GM18870 (cell line): Measurements from ENCODE around the gene USP34.
"Not testable (repeated sequence)": the region's sequence is repeated elsewhere in the genome, so short reads cannot be mapped to it uniquely, and the experiment has no call there.

Experiments used
- ATAC-seq: cut with Tn5 transposase; IDR thresholded peaks from one replicate; pipeline ENCODE4 v1.9.1; 2021; ENCODE audit warnings: moderate library complexity; ENCODE audit not compliant: unreplicated experiment

Gene USP34

GRCh38 chr2:61431345-61431744 lies 39.5 kb downstream of the USP34 start:
- no peak for ATAC-seq

DNA sequence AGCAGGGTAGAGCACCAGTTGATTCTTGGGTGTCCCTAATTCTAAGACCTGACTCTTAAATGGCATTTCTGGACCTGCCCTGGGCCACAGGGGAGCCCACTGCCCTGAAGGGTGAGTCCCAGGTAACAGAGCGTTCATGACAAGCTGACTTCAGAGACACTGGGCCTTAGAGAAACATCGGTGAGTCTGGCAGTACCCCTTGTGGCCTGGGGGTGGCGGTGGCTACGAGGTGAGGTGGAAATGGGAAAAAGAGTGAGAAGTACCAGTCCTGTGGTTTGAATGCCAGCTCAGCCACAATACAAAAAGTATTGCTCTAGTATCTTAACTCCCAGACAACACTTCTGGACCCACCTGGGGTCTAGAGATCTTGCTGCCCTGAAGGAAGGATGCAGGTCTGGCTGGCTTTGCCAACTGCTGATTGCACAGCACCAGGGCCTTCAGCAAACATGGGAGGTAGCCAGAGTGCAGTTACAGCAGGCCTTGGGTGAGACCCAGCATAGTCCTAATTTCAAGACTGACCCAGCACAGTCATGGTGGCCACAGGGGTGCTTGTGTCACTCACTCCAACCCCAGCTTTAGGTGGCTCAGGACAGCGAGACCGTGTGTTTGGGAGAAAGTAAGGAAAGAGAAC lies 44.5 kb downstream of the USP34 start:
- peak; percentile 69 for ATAC-seq

DNA sequence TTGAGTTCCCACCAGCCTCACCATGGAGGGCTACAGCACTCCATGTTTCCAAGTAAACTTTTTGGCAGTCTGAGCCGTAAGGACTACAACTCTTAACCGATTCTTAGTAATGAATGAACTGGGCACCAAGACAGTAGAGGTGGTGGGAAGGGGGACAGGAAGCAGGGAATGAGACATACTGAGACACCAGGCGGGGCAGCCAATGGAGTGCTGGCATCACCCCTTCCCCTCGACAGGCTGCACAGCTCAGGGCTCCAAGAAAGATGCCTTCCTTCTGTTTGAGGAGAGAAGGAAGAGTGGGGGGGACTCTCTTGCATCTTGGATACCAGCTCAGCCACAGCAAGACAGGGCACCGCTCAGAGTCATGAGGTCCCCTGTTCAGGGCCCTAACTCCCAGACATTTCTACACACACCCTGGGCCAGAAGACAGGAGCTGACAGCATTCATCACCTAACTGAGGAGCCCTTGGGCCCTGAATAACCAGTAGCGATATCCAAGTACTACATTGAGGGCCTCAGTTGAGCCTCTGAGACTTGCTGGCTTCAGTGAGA lies 45.2 kb downstream of the USP34 start:
- ATAC-seq = no peak

GRCh38 chr2:61423714-61424113 lies 47.2 kb downstream of the USP34 start:
- ATAC-seq = no peak

DNA sequence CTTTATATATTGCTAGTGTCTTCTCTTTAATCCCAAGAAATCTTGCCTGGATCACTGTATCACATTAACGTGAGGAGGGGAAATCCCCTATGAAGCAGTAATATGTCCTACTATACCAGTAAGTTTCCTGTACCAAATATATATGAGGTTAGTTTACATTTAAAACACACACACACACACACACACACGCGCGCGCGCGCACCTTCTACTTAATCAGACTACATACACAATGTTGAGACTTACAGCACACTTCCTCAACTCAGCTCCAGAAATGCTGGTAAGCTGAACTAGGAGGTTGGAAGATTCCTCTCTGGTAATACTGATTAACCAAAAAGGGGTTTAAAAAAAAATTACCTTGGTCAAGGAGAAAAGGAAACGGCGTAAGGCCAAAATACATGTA lies 49.3 kb downstream of the USP34 start:
- no peak for ATAC-seq

DNA sequence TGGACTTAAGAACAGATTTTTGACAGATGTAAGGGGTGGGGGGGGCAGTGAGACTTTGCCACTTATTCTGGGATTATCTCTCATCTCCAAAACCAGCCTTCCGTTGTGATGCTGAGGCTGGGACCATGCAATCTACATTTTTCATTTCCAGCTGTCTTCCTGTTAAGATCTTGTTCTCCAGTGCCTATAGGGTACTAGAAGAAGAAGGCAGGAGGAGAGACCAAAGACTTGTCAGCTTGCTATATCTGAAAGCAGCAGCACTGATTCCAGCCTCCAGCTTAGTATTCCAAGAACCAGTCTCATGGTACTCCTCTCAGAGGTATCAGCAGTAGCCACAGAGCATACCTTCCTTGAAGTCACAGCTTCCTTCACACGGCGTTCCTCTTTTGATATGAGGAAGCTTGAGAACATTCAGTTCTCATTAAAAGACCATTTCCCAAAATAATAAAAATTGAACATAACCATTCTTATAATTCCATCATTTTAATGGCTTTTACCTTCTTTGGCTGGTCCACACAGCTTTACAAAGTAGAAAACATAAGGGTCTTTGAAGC lies 49.8 kb downstream of the USP34 start:
- no peak for ATAC-seq

DNA sequence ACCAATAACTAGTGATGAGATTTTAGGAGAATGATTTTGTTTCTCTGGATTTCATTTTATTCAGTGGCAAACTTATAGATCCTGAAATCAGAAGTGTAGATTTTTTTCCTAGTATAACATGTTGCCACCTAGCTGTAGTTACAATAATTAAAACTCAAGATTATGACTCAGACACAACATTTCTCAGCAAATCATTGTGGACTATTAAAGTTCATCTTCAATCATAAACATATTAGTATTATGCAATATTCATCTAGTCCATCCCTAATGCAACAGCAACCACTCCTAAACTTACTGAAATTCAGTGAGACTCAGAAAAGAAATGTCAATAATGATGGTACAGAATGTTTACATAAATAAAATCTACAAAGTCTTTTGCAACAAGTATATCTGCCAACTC lies 51.3 kb downstream of the USP34 start:
- no peak for ATAC-seq

- no peak for ATAC-seq
Observed at GRCh38 chr2:61419129-61419528, 51.8 kb downstream of the USP34 start.

DNA sequence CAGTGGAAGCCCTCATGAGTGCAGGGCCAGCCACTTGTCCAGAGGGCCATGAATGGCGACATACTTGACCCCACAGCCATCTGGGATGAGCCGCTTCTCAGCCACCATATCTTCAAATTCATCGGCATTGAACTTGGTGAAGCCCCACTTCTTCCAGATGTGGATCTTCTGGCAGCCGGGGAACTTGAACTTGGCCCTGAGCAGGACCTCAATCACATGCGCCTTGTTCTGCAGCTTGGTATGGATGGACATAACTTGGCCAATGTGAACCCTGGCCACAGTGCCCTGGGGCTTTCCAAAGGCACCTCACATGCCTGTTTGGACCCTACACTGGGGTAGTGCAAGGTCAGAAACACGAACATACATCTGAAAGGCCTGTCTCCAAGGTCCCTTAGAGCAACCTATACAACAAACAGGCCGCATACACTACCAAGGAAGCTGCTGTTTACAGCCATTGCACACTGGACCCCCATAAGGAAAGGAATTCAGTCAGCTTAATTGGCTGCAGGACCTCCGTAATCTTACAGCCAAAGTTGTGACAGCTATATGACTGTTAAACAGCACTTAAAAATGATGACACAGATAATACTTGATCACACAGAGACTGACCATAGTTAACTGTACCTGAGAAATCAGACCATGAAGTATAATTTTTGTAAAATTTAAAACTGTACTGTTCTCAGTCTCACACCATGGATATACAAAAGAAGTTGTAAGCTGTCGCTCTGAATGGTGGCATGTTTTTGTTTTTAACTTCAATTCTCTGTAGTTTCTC lies 53.8 kb downstream of the USP34 start:
- no peak for ATAC-seq

GRCh38 chr2:61415265-61415664 lies 55.6 kb downstream of the USP34 start:
- ATAC-seq = no peak

- ATAC-seq = no peak
Observed at GRCh38 chr2:61414674-61415073, 56.2 kb downstream of the USP34 start.

GRCh38 chr2:61411109-61411508 lies 59.8 kb downstream of the USP34 start:
- ATAC-seq = no peak

- ATAC-seq = no peak
Observed at GRCh38 chr2:61410185-61410584, 60.7 kb downstream of the USP34 start.

GRCh38 chr2:61405813-61406212 lies 65.1 kb downstream of the USP34 start:
- ATAC-seq = no peak

DNA sequence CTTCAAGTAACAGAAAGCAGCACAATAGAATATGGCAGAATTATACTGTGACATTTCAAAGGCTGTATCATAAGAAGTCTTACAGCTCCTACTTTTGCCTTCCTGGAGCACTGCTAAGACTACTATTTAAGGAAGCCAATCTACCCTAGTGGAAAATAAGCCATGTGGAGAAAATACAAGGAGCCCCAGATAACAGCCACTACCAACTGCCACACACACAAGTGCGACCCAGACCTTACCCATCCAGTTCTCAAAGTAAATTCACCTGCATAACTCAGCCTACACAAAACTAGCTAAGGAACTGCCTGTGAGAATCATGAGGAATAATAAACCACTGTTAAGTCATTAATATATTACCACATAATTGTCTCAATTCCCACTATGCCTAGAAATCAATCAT lies 66.4 kb downstream of the USP34 start:
- no peak for ATAC-seq

GRCh38 chr2:61398413-61398812 lies 72.5 kb downstream of the USP34 start:
- ATAC-seq = no peak

DNA sequence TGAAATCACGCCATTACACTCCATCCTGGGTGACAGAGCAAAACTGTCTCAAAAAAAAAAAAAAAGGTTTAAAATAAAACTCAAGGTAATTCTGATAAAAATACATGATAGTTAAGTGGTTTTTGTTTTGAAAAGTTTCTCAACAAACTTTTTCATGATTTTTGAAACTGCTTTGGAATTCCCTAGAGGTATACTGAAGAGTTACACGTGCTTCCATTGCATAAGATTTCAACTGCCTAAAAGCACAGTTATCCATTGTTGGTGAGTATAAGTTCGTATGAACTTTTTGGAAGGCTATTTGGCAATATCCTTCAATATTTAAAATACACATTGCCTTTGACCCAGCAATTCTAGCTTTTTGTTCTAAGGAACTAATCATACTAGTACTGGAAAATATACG lies 74.9 kb downstream of the USP34 start:
- ATAC-seq = no peak

DNA sequence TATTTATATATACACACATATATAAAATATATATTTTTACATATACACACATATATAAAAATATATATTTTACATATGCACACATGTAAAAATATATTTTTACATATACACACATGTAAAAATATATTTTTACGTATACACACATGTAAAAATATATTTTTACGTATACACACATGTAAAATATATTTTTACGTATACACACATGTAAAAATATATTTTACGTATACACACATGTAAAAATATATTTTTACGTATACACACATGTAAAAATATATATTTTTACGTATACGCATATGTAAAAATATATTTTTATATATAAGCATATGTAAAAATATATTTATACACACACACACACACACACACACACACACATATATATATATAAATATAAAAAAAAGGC lies 83.3 kb downstream of the USP34 start:
- ATAC-seq = not testable (repeated sequence)

DNA sequence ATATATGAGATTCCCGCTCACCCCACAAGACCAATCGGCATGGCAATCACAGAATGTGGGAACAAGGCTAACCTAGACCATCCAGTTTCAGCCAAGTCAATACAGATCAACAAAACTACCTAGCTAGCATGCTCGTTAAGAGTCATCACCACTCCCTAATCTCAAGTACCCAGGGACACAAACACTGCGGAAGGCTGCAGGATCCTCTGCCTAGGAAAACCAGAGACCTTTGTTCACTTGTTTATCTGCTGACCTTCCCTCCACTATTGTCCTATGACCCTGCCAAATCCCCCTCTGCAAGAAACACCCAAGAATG lies 90.0 kb downstream of the USP34 start:
- not testable (repeated sequence) for ATAC-seq

GRCh38 chr2:61380056-61380881 lies 90.6 kb downstream of the USP34 start:
- no peak for ATAC-seq

DNA sequence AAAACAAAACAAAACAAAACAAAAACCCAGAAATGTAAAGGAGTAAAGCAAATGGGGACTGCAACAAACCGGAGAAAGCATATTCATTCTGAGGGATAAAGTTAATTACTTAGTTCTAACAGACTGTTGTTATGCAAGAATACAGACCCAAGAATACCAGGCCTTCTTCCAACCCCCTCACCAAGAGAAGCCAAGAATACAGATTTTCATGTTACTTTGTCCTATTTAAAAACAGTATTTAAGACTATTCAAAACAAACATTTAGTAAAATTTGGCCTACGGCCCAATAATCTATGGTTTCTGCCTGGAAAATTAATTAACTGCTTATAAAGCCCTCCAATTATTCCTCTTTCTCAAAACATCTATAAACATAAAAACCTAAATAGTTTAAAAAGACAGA lies 91.4 kb downstream of the USP34 start:
- ATAC-seq = no peak
